ENCODE measurements around the gene IGFN1. TPM values are rescaled to one million over a fixed set of nuclear protein-coding genes. Genes with fewer than 3 reads are reported as not detected.

IGFN1 gene
- total and polyA plus RNA-seq, 9 of the 15 experiments (the other 6 are each of a cell fraction or from before 2014, with no cell fraction given): 0.04 TPM; not detected in 8

GRCh38 chr1:201154389-201155165, 36.0 kb upstream of the IGFN1 start, which contains the start of gene TMEM9 (continued):
- TF ChIP-seq ZNF277 (CRISPR knock-in tag; IDR thresholded peaks at IDR 0.05; ENCODE audit: borderline replicate concordance) (no peak), BDP1 (IDR thresholded peaks at IDR 0.05; ENCODE audit: insufficient read depth, insufficient read length) (no peak), TBP (optimal IDR thresholded peaks at IDR 0.05; ENCODE audit: low read depth, low read length) (peak; percentile 65), PBX2 (CRISPR knock-in tag; IDR thresholded peaks at IDR 0.05; ENCODE audit: low read depth) (peak; percentile 67), PBX2 (tag; conservative IDR thresholded peaks at IDR 0.05; ENCODE audit: low read depth) (peak; percentile 98), SRSF1 (IDR thresholded peaks at IDR 0.05; ENCODE audit: low read depth, low read length) (no peak), EZH2 (IDR thresholded peaks at IDR 0.05; ENCODE audit: borderline replicate concordance, low read depth, low read length) (no peak), ZNF347 (CRISPR knock-in tag; IDR thresholded peaks at IDR 0.05; ENCODE audit: low read depth) (no peak), ELF1 (tag; IDR thresholded peaks at IDR 0.05) (no peak), RHOXF2B (CRISPR knock-in tag; conservative IDR thresholded peaks at IDR 0.05) (no peak), TSHZ1 (CRISPR knock-in tag; IDR thresholded peaks at IDR 0.05) (no peak), HDGF (IDR thresholded peaks at IDR 0.05) (0 out of 2 replicates have a peak, but pooled peaks have one; percentile 43), PYGO2 (tag; IDR thresholded peaks at IDR 0.05) (no peak), CREB3L1 (IDR thresholded peaks at IDR 0.05; ENCODE audit: borderline replicate concordance, low read depth) (no peak), HNRNPL (IDR thresholded peaks at IDR 0.05; ENCODE audit: low read depth, low read length) (no peak), CCAR2 (IDR thresholded peaks at IDR 0.05; ENCODE audit: low read depth, low read length) (no peak), KLF13 (tag; IDR thresholded peaks at IDR 0.05; ENCODE audit: borderline replicate concordance, low read depth) (0 out of 2 replicates have a peak, but pooled peaks have one; percentile 12), HDAC3 (IDR thresholded peaks at IDR 0.05; ENCODE audit: borderline replicate concordance, partially characterized antibody) (no peak), EWSR1 (IDR thresholded peaks at IDR 0.05; ENCODE audit: borderline replicate concordance, low read depth, partially characterized antibody) (no peak)

Data from K562 (cell line).